HEK293 (cell line): ENCODE measurements around the gene PTX4.

Experiments
- CTCF ChIA-PET: fragments of 350-600 bp; formaldehyde crosslinking; extraction: SDS; loops from one replicate; lab custom pipeline; 2021; ENCODE audit warnings: antibody characterized with exemption; lab: Yijun Ruan, JAX
- POLR2A ChIA-PET: fragments of 300-600 bp; formaldehyde crosslinking; extraction: SDS; loops from one replicate; lab custom pipeline; 2020; ENCODE audit warnings: antibody characterized with exemption, inconsistent platforms; lab: Yijun Ruan, JAX
- H3K27ac ChIP-seq: fragments of 200-500 bp; sonication (Bioruptor generic); 2 replicates; pipeline ENCODE4 v1.5.1; 2014; ENCODE audit warnings: low read depth, low read length, control low read depth, inconsistent platforms; ENCODE audit errors: extremely low read depth
- H3K36me3 ChIP-seq, 2 experiments: fragments of 200-500 bp in 1 of 2; sonication (Bioruptor generic) in 1 of 2; 1 replicate in 1 of 2; 2 replicates in 1 of 2; pipeline ENCODE4 v1.5.1; 2014 to 2017; ENCODE audit warnings: inconsistent platforms in 2 of 2, low read length in 2 of 2; ENCODE audit not compliant: control insufficient read depth in 2 of 2, insufficient read depth in 1 of 2
- H3K4me1 ChIP-seq: fragments of 200-500 bp; sonication (Bioruptor generic); 2 replicates; pipeline ENCODE4 v1.5.1; 2014; ENCODE audit warnings: mild to moderate bottlenecking, low read length, inconsistent platforms; ENCODE audit not compliant: control insufficient read depth, insufficient read depth
- H3K4me3 ChIP-seq: 2 replicates; pipeline ENCODE4 v1.5.1; 2011; ENCODE audit warnings: low read depth, mild to moderate bottlenecking, control low read depth, low read length, moderate library complexity
- H3K9me3 ChIP-seq: fragments of 200-500 bp; sonication (Bioruptor generic); 2 replicates; pipeline ENCODE4 v1.5.1; 2014; ENCODE audit warnings: low read depth, low read length, inconsistent platforms; ENCODE audit not compliant: control insufficient read depth, insufficient read depth
- GLIS2 ChIP-seq: fragments of 450-650 bp; formaldehyde crosslinking; IDR thresholded peaks from 2 replicates; pipeline ENCODE4 v1.5.1; 2016; ENCODE audit warnings: missing biosample characterization, missing genetic modification characterization
- TRIM28 ChIP-seq: IDR thresholded peaks from 2 replicates; pipeline ENCODE4 v1.6.1; 2011; ENCODE audit warnings: low read length, control low read depth, borderline replicate concordance
- ZNF112 ChIP-seq: fragments of 450-650 bp; formaldehyde crosslinking; IDR thresholded peaks from 2 replicates; pipeline ENCODE4 v1.5.0; 2017; ENCODE audit warnings: missing biosample characterization, missing genetic modification characterization
- ZNF146 ChIP-seq: fragments of 450-650 bp; formaldehyde crosslinking; IDR thresholded peaks from 2 replicates; pipeline ENCODE4 v1.5.1; 2016; ENCODE audit warnings: missing biosample characterization, missing genetic modification characterization
- ZNF266 ChIP-seq: fragments of 450-650 bp; formaldehyde crosslinking; IDR thresholded peaks from 2 replicates; pipeline ENCODE4 v1.5.1; 2016; ENCODE audit warnings: missing biosample characterization, missing genetic modification characterization, low read depth
- ZNF341 ChIP-seq: fragments of 450-650 bp; formaldehyde crosslinking; IDR thresholded peaks from 2 replicates; pipeline ENCODE4; 2016; ENCODE audit warnings: low read depth, missing biosample characterization, missing genetic modification characterization
- ZNF830 ChIP-seq: fragments of 450-650 bp; IDR thresholded peaks from 2 replicates; pipeline ENCODE4 v1.5.0; 2018; ENCODE audit warnings: missing biosample characterization, missing genetic modification characterization, low read depth, mild to moderate bottlenecking, moderate library complexity
- TF ChIP-seq, protein P1 (sequence below): fragments of 450-650 bp; formaldehyde crosslinking; conservative IDR thresholded peaks from 2 replicates; pipeline ENCODE4 v1.5.1; 2016; ENCODE audit warnings: low read depth, missing biosample characterization, missing genetic modification characterization
- TF ChIP-seq, protein P2 (sequence below): fragments of 450-650 bp; formaldehyde crosslinking; IDR thresholded peaks from 2 replicates; pipeline ENCODE4 v1.5.1; 2016; ENCODE audit warnings: missing biosample characterization, missing genetic modification characterization
- TF ChIP-seq, protein P3 (sequence below): fragments of 450-650 bp; formaldehyde crosslinking; IDR thresholded peaks from 2 replicates; pipeline ENCODE4 v1.5.1; 2016; ENCODE audit warnings: missing biosample characterization, missing genetic modification characterization, low read depth

The PTX4 gene

DNA sequence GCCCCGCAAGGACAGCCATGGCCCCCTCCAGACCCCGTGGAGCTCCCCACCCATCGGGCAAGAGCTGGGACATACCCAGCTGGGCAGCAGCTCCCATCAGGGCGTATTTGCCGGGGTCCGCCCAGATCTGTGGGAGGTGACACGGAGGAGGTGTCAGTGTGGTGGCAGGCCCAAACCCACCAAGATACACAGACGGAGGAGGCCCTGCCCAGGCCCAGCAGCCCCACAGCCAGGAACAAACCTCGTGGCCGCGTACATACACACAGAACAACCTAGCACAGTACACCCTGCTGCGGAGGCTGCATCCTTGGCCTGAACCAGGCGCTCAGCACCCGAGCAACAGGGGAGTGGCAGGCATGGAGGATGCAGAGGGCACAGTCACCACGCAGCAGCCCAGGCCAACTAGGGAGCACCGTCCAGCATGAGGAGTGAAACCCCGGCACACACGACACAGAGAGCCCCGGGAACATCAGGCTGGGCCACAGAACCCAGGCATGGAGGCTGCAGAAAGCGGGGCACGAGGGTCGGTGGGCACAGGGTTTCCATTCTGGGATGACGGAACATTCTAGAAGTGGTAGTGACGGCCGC, 39.4 kb downstream of the PTX4 start:
- CTCF ChIA-PET: no interaction called here
- Histone ChIP-seq H3K4me1 (no peaks in the 10 kb centered on the region), H3K9me3 (no peaks in the 10 kb centered on the region), H3K36me3 (peaks cover 0 to 64% of the 10 kb centered on the region in 2 experiments; a peak in 1 of 3 replicates), H3K4me3 (no peak overlapping the region)
- no peak for TF ChIP-seq ZNF146 (tag by site-specific recombination)
- TF ChIP-seq, all 188 proteins: peak for 0
- POLR2A ChIA-PET: no interaction called here
- H3K27ac ChIP-seq: no peak overlapping the region

DNA sequence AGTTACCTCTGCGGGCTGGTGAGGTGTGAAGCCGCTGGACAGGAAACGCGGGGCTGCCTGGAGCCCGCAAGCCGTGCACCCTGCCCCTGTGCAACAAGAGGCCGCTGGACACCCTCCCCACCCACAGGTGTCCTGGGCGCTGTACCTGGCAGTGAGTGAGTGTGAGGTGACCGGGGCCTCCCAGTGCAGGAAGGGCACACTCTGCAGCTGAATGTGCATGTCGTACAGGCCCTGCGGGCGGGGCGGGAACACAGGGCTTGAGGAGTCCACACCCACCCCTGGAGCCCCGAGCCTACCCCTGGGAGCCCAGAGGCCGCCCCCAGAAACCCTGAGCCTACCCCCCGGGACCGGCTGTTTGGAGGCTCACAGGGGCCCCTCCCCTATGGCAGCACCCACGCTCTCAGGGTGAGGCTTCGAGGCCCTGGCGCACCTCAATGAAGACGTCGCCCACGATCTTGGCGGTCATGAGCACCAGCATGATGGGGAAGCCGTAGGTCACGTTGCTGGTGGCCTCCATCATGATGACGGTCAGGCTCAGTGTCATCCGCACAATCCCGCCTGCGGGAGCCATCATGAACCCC, 40.1 kb downstream of the PTX4 start:
- TF ChIP-seq, protein P1, sequence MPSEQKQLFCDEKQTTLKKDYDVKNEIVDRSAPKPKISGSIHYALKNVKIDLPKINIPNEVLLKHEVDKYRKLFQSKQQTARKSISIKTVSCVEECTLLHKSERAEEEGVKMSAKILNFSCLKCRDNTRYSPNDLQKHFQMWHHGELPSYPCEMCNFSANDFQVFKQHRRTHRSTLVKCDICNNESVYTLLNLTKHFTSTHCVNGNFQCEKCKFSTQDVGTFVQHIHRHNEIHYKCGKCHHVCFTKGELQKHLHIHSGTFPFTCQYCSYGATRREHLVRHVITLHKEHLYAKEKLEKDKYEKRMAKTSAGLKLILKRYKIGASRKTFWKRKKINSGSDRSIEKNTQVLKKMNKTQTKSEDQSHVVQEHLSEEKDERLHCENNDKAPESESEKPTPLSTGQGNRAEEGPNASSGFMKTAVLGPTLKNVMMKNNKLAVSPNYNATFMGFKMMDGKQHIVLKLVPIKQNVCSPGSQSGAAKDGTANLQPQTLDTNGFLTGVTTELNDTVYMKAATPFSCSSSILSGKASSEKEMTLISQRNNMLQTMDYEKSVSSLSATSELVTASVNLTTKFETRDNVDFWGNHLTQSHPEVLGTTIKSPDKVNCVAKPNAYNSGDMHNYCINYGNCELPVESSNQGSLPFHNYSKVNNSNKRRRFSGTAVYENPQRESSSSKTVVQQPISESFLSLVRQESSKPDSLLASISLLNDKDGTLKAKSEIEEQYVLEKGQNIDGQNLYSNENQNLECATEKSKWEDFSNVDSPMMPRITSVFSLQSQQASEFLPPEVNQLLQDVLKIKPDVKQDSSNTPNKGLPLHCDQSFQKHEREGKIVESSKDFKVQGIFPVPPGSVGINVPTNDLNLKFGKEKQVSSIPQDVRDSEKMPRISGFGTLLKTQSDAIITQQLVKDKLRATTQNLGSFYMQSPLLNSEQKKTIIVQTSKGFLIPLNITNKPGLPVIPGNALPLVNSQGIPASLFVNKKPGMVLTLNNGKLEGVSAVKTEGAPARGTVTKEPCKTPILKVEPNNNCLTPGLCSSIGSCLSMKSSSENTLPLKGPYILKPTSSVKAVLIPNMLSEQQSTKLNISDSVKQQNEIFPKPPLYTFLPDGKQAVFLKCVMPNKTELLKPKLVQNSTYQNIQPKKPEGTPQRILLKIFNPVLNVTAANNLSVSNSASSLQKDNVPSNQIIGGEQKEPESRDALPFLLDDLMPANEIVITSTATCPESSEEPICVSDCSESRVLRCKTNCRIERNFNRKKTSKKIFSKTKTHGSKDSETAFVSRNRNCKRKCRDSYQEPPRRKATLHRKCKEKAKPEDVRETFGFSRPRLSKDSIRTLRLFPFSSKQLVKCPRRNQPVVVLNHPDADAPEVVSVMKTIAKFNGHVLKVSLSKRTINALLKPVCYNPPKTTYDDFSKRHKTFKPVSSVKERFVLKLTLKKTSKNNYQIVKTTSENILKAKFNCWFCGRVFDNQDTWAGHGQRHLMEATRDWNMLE: no peak
- TF ChIP-seq, protein P2, sequence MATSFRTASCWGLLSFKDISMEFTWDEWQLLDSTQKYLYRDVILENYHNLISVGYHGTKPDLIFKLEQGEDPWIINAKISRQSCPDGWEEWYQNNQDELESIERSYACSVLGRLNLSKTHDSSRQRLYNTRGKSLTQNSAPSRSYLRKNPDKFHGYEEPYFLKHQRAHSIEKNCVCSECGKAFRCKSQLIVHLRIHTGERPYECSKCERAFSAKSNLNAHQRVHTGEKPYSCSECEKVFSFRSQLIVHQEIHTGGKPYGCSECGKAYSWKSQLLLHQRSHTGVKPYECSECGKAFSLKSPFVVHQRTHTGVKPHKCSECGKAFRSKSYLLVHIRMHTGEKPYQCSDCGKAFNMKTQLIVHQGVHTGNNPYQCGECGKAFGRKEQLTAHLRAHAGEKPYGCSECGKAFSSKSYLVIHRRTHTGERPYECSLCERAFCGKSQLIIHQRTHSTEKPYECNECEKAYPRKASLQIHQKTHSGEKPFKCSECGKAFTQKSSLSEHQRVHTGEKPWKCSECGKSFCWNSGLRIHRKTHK (tag by site-specific recombination): no peak
- no peak for TF ChIP-seq ZNF112 (tag by site-specific recombination)
- TF ChIP-seq ZNF341 (tag by site-specific recombination): no peak
- no peak for TF ChIP-seq GLIS2 (tag by site-specific recombination)
- TF ChIP-seq, protein P3, sequence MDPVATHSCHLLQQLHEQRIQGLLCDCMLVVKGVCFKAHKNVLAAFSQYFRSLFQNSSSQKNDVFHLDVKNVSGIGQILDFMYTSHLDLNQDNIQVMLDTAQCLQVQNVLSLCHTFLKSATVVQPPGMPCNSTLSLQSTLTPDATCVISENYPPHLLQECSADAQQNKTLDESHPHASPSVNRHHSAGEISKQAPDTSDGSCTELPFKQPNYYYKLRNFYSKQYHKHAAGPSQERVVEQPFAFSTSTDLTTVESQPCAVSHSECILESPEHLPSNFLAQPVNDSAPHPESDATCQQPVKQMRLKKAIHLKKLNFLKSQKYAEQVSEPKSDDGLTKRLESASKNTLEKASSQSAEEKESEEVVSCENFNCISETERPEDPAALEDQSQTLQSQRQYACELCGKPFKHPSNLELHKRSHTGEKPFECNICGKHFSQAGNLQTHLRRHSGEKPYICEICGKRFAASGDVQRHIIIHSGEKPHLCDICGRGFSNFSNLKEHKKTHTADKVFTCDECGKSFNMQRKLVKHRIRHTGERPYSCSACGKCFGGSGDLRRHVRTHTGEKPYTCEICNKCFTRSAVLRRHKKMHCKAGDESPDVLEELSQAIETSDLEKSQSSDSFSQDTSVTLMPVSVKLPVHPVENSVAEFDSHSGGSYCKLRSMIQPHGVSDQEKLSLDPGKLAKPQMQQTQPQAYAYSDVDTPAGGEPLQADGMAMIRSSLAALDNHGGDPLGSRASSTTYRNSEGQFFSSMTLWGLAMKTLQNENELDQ (tag by site-specific recombination): no peak
- TF ChIP-seq TRIM28: no peak
- no peak for TF ChIP-seq ZNF266 (tag by site-specific recombination)
- Histone ChIP-seq H3K4me1 (no peaks in the 10 kb centered on the region), H3K27ac (no peak overlapping the region), H3K4me3 (no peak overlapping the region), H3K36me3 (peaks cover 0 to 57% of the 10 kb centered on the region in 2 experiments; a peak in 1 of 3 replicates), H3K9me3 (no peaks in the 10 kb centered on the region)
- ChIA-PET POLR2A (no interaction called here), CTCF (no interaction called here)

DNA sequence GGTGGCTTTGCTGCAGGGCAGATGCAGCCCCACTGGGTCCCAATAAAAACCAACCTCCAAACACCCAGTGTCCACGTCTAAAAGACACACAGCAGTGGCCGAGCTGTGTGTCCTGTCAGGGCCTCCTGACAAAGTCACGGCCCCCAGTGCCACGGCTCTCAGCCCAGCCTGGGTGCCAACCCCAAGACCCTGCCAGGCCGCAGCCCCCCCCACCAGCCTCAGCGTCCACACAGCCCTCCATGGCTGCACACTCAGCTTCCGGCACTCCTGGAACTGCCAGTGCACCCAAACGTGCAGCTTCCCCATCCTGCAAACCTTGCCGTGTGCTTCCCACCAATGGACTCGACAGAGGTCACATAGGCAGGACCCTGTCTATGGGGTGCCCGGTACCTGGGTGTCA, 40.8 kb downstream of the PTX4 start:
- ChIA-PET CTCF (no interaction called here), POLR2A (interaction anchor here (1.4 kb wide), 1 partner anchor 9 kb away, joined by 3 read pairs; no protein-coding TSS in a partner anchor)
- no peaks in the 10 kb centered on the region for H3K4me1 ChIP-seq
- no peak overlapping the region for H3K27ac ChIP-seq
- TF ChIP-seq ZNF830 (tag by site-specific recombination): no peak
- H3K4me3 ChIP-seq: no peak overlapping the region
- H3K9me3 ChIP-seq: no peaks in the 10 kb centered on the region
- H3K36me3 ChIP-seq: peaks cover 0 to 51% of the 10 kb centered on the region in 2 experiments; a peak in 1 of 3 replicates
